A673 (cell line): ENCODE results near the gene RNF2. TPM values are rescaled to one million over a fixed set of nuclear protein-coding genes. Genes with fewer than 3 reads are reported as not detected.

ENCODE experiments used
- BruUV-seq: library from RNA; stranded (reverse); fragments of 400-500 nt; replicated peaks from 2 replicates; lab custom pipeline; 2021; lab: Mats Ljungman, UMichigan
- CTCF ChIA-PET: fragments of 300-600 bp; sonication (Branson Sonifier 250); formaldehyde crosslinking; loops from one replicate; lab custom pipeline; 2022; ENCODE audit warnings: antibody characterized with exemption; lab: Charles Lee
- POLR2A ChIA-PET: fragments of 300-600 bp; sonication (Branson Sonifier 250); formaldehyde crosslinking; loops from one replicate; lab custom pipeline; 2022; ENCODE audit warnings: antibody characterized with exemption; ENCODE audit not compliant: low non-redundant PET; lab: Charles Lee
- DNase-seq: peaks from one replicate; pipeline ENCODE4 v3.0.0-alpha.2; 2015; ENCODE audit warnings: low spot score
- H3K27ac ChIP-seq: fragments of 200-600 bp; sonication (generic); 2 replicates; pipeline ENCODE4 v1.5.1; 2016; ENCODE audit warnings: mixed run types, low read depth, mild to moderate bottlenecking, mixed read lengths, antibody characterized with exemption, low read length; ENCODE audit not compliant: poor library complexity, severe bottlenecking
- H3K27me3 ChIP-seq: fragments of 200-600 bp; sonication (generic); replicated peaks from 2 replicates; pipeline ENCODE4 v1.6.1; 2017; ENCODE audit warnings: mixed run types, low read depth, mild to moderate bottlenecking, mixed read lengths, antibody characterized with exemption, low read length; ENCODE audit not compliant: insufficient read depth, poor library complexity
- H3K36me3 ChIP-seq: fragments of 200-600 bp; sonication (generic); 2 replicates; pipeline ENCODE4 v1.6.1; 2016; ENCODE audit warnings: mixed run types, mild to moderate bottlenecking, mixed read lengths, antibody characterized with exemption, low read length; ENCODE audit not compliant: insufficient read depth, poor library complexity, severe bottlenecking
- H3K4me1 ChIP-seq: fragments of 200-600 bp; sonication (generic); 2 replicates; pipeline ENCODE4 v1.6.1; 2017; ENCODE audit warnings: mixed run types, mild to moderate bottlenecking, mixed read lengths, antibody characterized with exemption, low read length; ENCODE audit not compliant: insufficient read depth, poor library complexity, severe bottlenecking
- H3K4me3 ChIP-seq: fragments of 200-600 bp; sonication (generic); 2 replicates; pipeline ENCODE4 v1.5.1; 2016; ENCODE audit warnings: low read depth, mixed run types, mild to moderate bottlenecking, mixed read lengths, low read length; ENCODE audit not compliant: poor library complexity, severe bottlenecking
- H3K9me3 ChIP-seq: fragments of 200-600 bp; sonication (generic); 2 replicates; pipeline ENCODE4 v1.6.1; 2016; ENCODE audit warnings: mixed run types, low read depth, mild to moderate bottlenecking, mixed read lengths, antibody characterized with exemption, low read length; ENCODE audit not compliant: poor library complexity, severe bottlenecking
- CTCF ChIP-seq: fragments of 300-800, 200-600 bp; sonication (generic); conservative IDR thresholded peaks from 2 replicates; pipeline ENCODE4 v1.5.1; 2017; ENCODE audit warnings: low read depth, mild to moderate bottlenecking, antibody characterized with exemption, low read length, moderate library complexity, mixed read lengths
- EZH2 ChIP-seq: fragments of 200-600 bp; sonication (generic); IDR thresholded peaks from 2 replicates; pipeline ENCODE4 v1.6.1; 2017; ENCODE audit warnings: borderline replicate concordance, low read depth, mild to moderate bottlenecking, mixed read lengths, antibody characterized with exemption, low read length; ENCODE audit not compliant: poor library complexity, severe bottlenecking
- intact Hi-C: fragments of 100-400 bp; cut with micrococcal nuclease; formaldehyde crosslinking; loops from one replicate; pipeline ENCODE4 v1.10.0; 2022; ENCODE audit not compliant: unreplicated experiment
- total RNA-seq: library from RNA; stranded (reverse); gene quantifications from 2 replicates; pipeline ENCODE4 v1.2.3, GENCODE V29; 2021

The RNF2 gene
- total RNA-seq, 1 experiment from 2014 or later: 50.8 TPM

GRCh38 chr1:185010361-185010760, 35.0 kb upstream of the RNF2 start:
- Histone ChIP-seq H3K4me3 (no peak overlapping the region), H3K27ac (no peak overlapping the region), H3K9me3 (no peaks in the 10 kb centered on the region), H3K27me3 (no peaks in the 10 kb centered on the region), H3K36me3 (no peaks in the 10 kb centered on the region), H3K4me1 (peaks cover 15% of the 10 kb centered on the region)
- ChIA-PET POLR2A (no interaction called here), CTCF (no interaction called here)
- intact Hi-C loops: no loop called here
- no TSS peak for BruUV-seq
- no peak for TF ChIP-seq EZH2
- no peak for TF ChIP-seq CTCF
- DNase-seq: no peak

- ChIA-PET POLR2A (no interaction called here), CTCF (interaction anchor here (0.6 kb wide), 1 partner anchor 628 kb away, joined by 5 read pairs; the partner anchor contains the start of gene C1orf21)
These were observed 30.4 kb upstream of the RNF2 start for GRCh38 chr1:185014941-185015340.

GRCh38 chr1:185015631-185016030, 29.7 kb upstream of the RNF2 start:
- H3K4me1 ChIP-seq: no peaks in the 10 kb centered on the region
- no peaks in the 10 kb centered on the region for H3K9me3 ChIP-seq
- intact Hi-C loops: no loop called here
- BruUV-seq: no TSS peak
- no peak for DNase-seq
- TF ChIP-seq CTCF (no peak), EZH2 (no peak)
- no peaks in the 10 kb centered on the region for H3K27me3 ChIP-seq
- no peak overlapping the region for H3K4me3 ChIP-seq
- CTCF ChIA-PET: no interaction called here
- POLR2A ChIA-PET: no interaction called here
- no peaks in the 10 kb centered on the region for H3K36me3 ChIP-seq
- H3K27ac ChIP-seq: no peak overlapping the region

More at GRCh38 chr1:185014941-185015340, 30.4 kb upstream of the RNF2 start:
- Histone ChIP-seq H3K27me3 (no peaks in the 10 kb centered on the region), H3K4me3 (no peak overlapping the region), H3K9me3 (no peaks in the 10 kb centered on the region), H3K27ac (no peak overlapping the region), H3K36me3 (no peaks in the 10 kb centered on the region), H3K4me1 (no peaks in the 10 kb centered on the region)
- BruUV-seq: no TSS peak
- DNase-seq: no peak
- TF ChIP-seq EZH2 (no peak), CTCF (no peak)
- intact Hi-C loops: no loop called here
